GM18505 (cell line): ENCODE measurements around the gene DERL2.

Experiments
- ATAC-seq: cut with Tn5 transposase; IDR thresholded peaks from one replicate; pipeline ENCODE4 v1.9.1; 2021; ENCODE audit not compliant: unreplicated experiment
- POLR2A ChIP-seq: IDR thresholded peaks from 4 replicates; pipeline ENCODE4 v1.6.1; 2011; ENCODE audit warnings: borderline replicate concordance; ENCODE audit not compliant: insufficient read depth, insufficient read length; ENCODE audit errors: extremely low read depth

The DERL2 gene

DNA sequence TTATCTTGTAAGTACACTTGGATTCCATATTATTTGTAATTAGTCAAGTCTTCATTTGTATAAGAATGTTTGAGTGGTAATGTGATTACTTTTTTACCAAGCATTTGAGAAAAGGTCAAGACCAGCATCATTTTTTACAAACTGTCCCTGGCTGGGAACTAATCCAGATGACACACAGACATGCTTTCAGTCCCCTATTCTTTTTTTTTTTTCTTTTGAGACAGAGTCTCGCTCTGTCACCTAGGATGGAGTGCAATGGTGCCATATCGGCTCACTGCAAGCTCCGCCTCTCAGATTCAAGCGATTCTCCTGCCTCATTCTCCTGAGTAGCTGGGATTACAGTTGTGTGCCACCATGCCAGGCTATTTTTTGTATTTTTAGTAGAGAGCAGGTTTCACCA, 4.5 kb downstream of the DERL2 start:
- no peak for ATAC-seq
- no peak for TF ChIP-seq POLR2A

DNA sequence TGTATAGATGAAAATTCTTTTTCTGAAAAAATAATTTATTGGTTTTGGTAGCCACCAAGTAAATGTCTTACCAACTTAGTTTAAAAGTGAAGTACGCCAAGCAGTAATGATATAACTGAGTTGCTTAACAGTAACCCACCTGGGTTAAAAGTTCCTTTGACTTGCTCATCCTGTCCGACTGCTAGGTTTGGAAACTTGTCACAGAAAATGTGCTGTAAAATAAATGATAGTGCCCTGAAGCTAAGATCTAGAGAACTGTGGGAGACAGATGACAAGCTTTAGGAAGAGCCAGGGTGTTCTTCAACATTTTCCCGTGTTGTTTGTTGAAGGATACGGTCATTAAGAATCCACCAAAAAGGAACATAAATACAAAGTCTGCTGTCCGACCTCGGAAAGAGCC, 5.0 kb downstream of the DERL2 start:
- TF ChIP-seq POLR2A = no peak
- ATAC-seq = no peak

DNA sequence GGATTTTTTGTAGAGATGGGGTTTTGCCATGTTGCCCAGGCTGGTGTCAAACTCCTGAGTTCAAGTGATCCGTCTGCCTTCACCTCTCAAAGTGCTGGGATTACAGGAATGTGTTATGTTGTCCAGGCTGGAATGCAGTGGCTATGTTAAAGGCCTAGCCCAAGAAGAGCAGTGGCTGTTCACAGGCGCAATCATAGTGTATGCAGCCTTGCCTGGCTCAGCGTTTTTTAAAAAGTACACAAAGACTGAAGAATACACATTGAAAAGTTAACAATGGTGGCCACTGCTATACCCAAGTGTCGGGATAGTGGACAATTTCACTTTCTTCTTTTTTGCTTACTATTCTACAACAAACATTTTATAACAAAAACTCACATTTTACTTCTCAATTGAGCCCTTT, 7.0 kb downstream of the DERL2 start:
- no peak for ATAC-seq
- TF ChIP-seq POLR2A = no peak

DNA sequence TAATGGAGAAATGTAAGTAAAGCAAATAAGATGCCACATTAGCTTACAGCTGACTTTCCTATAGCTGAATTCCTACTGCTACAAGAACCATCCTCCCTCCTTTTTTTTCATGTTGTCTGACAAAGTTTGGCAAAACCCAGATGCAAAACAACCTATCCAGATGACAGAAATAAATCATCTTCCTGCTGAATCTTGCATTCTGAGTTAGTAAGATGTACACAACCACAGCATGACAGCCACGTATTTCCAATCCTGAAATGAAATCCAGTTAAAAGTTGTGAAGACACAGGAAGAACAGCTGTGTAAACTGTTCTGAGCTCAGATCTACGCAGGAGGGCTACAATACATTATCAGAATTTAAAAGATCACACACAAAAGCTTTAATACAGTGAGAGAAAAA, 12.1 kb downstream of the DERL2 start:
- no peak for TF ChIP-seq POLR2A
- no peak for ATAC-seq

DNA sequence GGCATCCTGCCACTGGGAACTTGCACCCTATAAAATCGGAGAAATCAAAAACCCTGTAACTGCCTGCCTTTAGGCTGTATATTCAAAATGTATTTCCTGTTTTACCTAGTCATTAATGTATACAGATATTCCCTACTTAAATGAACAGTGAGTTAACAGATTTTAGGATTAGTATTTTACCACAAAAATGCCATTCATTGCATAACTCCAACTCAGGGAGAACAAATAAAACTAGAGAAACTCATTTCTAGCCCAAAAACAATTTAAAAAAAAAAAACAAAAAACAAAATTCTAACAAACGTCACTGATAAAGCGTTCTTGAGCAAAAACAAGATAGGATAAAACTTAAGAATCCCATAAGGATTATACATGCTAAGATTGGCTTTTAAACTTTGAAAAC, 13.5 kb downstream of the DERL2 start:
- no peak for ATAC-seq
- TF ChIP-seq POLR2A = no peak

DNA sequence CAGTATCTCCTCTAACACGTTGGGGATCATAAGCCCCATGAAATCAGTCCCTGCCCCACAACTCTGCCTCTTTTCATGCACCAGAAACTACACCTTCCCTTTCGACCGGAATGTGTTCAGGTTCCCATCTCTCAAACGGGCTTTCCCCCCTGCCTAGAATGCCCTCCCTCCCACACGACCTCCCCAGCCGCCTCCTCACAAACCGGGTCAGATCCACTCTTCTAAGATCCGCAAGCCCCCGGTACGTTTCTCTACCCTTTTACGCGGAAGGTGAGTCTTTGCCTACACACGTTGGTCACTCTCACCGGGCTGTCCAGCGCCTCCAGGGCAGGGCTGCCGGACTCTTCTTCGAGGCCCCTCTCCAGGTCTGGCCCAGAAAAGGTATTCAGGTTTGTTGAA, 17.9 kb downstream of the DERL2 start:
- peak; percentile 19 for ATAC-seq
- TF ChIP-seq POLR2A = no peak

DNA sequence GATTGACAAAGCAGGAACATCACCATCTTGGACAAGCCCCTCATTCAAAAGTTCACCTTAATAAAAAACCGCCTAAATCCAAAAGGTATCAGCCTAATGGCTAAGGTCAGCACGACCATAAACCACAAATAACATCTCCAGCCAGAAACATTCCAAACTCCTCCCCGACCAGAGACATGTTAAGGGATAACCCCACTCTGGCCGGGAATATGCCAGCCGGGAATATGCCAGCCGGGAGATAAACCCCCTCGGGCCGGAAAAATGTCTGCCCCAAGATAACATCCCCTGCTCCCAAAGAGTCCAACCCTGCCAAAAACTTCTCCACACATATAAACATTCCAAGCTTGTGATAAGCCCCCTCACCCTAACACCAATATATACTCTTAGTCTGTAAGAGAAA, 18.6 kb downstream of the DERL2 start:
- TF ChIP-seq POLR2A = no peak
- ATAC-seq = no peak

DNA sequence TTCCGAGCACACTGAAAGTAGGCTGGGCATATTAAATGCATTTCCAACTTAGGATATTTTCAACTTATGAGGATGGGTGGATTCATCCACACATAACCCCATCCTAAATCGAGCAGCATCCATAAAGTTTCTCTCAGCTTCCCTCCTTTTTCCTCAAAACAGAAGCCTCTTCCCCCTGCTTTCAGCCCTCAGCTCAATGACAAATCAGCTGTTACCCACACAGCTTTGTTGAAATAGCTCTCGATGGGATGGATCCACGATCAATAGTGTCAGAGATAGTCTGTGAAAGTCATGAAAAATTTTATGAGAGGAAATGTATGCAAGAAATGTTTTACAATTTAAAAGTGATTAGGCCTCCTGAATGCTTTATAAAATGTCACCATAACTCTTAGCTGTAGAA, 19.7 kb downstream of the DERL2 start:
- TF ChIP-seq POLR2A = no peak
- ATAC-seq = no peak

DNA sequence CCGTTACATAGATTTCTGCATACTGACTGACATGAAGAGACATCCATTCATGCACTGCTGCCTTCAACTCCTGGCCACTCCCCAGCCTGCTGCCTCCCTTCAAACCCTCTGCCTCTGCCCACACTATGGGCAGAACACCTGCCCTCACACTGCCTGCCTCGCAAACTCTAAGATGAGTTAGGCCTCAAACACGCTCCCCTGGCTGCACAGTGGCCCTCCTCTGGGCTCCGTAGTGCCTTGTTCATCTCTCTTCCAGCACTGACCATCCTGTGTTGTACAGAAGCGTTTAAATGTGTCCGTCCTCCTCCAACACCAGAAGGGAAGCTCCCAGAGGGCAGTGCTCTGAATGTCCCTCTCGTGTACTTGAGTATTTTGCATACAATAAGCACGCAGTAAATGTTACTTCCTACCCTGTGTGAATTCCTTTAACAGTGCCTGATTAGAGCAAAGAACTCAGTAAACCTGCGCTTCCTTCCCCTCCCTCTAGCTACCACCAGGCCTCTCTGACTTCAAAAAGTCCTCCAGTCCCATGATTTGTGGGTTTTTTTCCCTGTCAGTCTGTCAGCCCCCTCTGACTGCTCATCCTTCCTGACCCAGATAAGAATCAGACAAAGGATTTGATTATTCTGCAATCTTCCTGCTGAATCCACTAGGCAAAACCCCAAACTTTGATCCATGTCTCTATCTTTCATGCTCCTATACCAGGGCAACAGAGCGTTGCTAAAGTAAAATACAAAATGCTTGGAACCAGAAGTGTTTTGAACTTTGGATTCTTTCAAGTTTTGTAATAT, 21.1 kb downstream of the DERL2 start:
- ATAC-seq = no peak
- TF ChIP-seq POLR2A = no peak

DNA sequence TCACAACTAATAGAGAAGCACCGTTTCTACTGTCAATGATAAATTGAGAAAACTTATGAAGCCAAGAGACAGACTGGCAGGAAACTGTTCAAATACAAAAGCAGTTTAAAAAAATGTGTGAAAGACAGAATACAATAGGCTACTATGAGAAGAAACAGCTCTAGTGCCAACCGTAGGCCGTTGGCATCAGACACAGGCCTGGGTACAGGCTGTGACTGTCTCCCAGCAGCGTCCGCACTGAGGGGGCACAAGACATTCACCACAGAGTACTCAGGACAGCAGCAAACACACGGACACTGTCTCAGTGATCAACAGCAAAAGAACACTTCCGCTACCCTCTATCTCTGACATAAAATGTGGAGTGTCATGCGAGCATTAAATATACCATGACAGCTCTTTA, 39.2 kb downstream of the DERL2 start:
- ATAC-seq = no peak
- no peak for TF ChIP-seq POLR2A

DNA sequence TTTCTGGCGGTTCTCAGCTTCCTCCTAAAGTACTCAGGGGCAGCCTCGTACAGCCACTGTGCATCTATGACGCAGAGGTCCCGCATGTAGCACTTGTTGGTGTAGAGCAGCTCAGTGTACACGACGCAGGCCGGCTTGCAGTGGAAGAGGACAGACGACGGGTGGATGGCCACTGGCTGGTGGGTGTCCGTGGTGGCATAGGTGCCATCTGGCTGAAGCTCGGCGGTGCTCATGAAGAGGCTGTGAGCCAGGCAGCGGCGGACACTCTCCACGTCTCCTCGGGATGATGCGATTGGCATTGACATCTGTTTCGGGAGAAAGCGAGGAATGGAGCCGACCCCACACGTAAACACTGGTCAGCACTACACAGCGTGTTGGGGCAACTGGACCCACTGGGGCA, 41.8 kb downstream of the DERL2 start:
- ATAC-seq = no peak
- TF ChIP-seq POLR2A = no peak

DNA sequence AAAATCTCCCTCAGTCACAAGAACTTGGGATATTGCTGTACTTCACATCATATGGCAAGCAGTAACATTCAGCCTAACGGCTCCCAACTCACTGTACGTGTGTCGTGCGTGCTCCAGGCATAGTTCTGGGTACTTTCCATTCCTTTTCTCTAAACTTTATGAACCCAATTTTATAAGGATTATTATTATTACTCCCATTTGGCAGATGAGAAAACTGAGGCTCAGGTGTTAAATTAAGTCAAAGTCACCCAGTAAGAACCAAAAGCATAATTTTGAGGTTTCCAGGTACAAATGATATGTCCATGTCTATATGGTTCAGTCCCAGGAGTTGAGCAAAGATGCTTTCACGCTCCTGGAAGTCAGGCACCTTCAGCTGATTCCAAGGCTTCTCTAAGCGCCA, 42.2 kb downstream of the DERL2 start:
- ATAC-seq = no peak

DNA sequence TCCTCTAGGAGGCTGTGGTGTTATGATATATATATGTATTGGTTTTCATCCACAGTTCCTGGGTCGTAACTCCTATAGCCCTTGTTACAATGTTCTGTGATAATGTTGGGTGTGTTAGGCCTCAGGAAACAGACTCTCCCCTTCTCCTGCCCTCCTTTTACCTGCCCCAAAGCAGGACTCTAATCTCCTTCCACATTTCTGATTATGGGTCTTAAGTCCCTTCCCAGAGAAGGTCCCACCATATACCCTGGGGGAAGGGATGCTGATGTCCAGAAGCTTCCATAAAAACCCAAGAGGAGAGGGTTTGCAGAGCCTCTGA, 46.6 kb downstream of the DERL2 start:
- no peak for TF ChIP-seq POLR2A
- ATAC-seq = no peak

More for the DNA sequence above, 42.2 kb downstream of the DERL2 start:
- no peak for TF ChIP-seq POLR2A

DNA sequence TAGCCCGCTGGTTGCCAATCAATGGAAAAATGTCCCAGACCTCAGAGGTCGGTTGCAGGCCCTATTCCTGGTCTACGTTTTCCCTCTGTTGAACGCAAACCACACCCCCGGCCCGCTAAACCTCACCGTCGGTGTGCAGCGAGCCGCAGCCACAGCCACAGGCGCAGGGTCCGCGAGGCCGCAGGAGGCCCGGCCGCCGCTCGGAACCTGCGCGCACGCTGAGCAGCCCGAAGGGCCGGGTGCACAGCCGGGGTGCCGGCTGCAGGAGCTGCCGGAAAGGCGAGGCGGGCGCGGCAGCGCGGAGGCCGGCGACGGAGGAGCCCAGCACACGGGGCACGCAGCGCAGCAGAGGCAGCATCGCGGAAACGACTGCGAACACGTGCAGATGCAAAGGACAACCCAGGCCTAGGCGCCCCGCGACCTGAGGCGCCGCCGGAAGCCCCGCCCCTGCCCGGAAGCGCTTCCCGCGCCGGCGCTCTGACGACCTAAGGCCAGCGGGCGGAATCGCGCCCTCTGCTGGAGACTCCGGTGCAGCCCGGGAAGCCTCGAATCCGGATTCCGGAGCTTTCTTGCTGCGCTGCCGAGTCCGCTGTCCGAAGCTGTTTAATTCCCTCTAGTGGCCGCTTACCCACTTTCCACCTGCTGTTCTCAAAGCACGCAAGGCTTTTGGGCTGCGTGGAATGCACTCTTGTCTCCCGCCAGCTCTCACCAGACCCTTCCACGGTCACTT, 47.1 kb downstream of the DERL2 start, which contains the start of gene C1QBP:
Gene C1QBP, minus strand, starts transcription at position 440 of the 730 bp plus-strand sequence. Its CDS starts 82 bp downstream, at position 358.
- peak; percentile 88 for ATAC-seq
- peak; percentile 92 for TF ChIP-seq POLR2A
